Measurements from ENCODE around the gene IL15RA.

The IL15RA gene

GRCh38 chr10:5977471-5978229 lies at the start of gene IL15RA:
Gene IL15RA (minus strand): TSS chr10:5977543. CDS start chr10:5977492, 51 bp downstream.
- DNase-seq (ENCODE audit: low read depth), result peak; percentile 83

GRCh38 chr10:6025683-6026255 lies 48.4 kb upstream of the IL15RA start:
- DNase-seq (ENCODE audit: low read depth), result no peak

- DNase-seq (ENCODE audit: low read depth), result no peak
Observed at GRCh38 chr10:6024334-6024682, 47.0 kb upstream of the IL15RA start.

- peak; percentile 94 for DNase-seq (ENCODE audit: low read depth)
Observed at GRCh38 chr10:6023661-6024333, 46.5 kb upstream of the IL15RA start.

- peak; percentile 36 for DNase-seq (ENCODE audit: low read depth)
Observed at GRCh38 chr10:6022660-6023059, 45.3 kb upstream of the IL15RA start.

GRCh38 chr10:6020826-6021225 lies 43.5 kb upstream of the IL15RA start:
- peak; percentile 65 for DNase-seq (ENCODE audit: low read depth)

- DNase-seq (ENCODE audit: low read depth), result no peak
Observed at GRCh38 chr10:6019796-6020195, 42.5 kb upstream of the IL15RA start.

- DNase-seq (ENCODE audit: low read depth), result no peak
Observed at GRCh38 chr10:6019010-6019782, 41.9 kb upstream of the IL15RA start.

- no peak for DNase-seq (ENCODE audit: low read depth)
Observed at GRCh38 chr10:6018422-6018821, 41.1 kb upstream of the IL15RA start.

GRCh38 chr10:6017781-6018354 lies 40.5 kb upstream of the IL15RA start:
- DNase-seq (ENCODE audit: low read depth), result no peak

- DNase-seq (ENCODE audit: low read depth), result peak; percentile 52
Observed at GRCh38 chr10:6014241-6014761, 37.0 kb upstream of the IL15RA start.

- DNase-seq (ENCODE audit: low read depth), result no peak
Observed at GRCh38 chr10:6013413-6014192, 36.3 kb upstream of the IL15RA start.

GRCh38 chr10:6012121-6012905 lies 35.0 kb upstream of the IL15RA start:
- DNase-seq (ENCODE audit: low read depth), result no peak

GRCh38 chr10:6011558-6011957 lies 34.2 kb upstream of the IL15RA start:
- no peak for DNase-seq (ENCODE audit: low read depth)

GRCh38 chr10:6010569-6010968 lies 33.2 kb upstream of the IL15RA start:
- no peak for DNase-seq (ENCODE audit: low read depth)

- peak; percentile 37 for DNase-seq (ENCODE audit: low read depth)
Observed at GRCh38 chr10:6009961-6010360, 32.6 kb upstream of the IL15RA start.

- peak; percentile 53 for DNase-seq (ENCODE audit: low read depth)
Observed at GRCh38 chr10:6009150-6009549, 31.8 kb upstream of the IL15RA start.

- DNase-seq (ENCODE audit: low read depth), result no peak
Observed at GRCh38 chr10:6008497-6009142, 31.3 kb upstream of the IL15RA start.

- DNase-seq (ENCODE audit: low read depth), result no peak
Observed at GRCh38 chr10:6006991-6007390, 29.6 kb upstream of the IL15RA start.

GRCh38 chr10:6006546-6006945 lies 29.2 kb upstream of the IL15RA start:
- no peak for DNase-seq (ENCODE audit: low read depth)
